PC-3 (cell line): ENCODE results near the gene ZNF808. TPM values are rescaled to one million over a fixed set of nuclear protein-coding genes. Genes with fewer than 3 reads are reported as not detected.

Experiments used
- ATAC-seq: fragments of 200-7000 bp; cut with Tn5 transposase; 2 replicates; pipeline ENCODE4 v1.9.1; 2020; ENCODE audit warnings: mild to moderate bottlenecking, moderate library complexity
- BruUV-seq: library from RNA; stranded (reverse); fragments of 400-500 nt; replicated peaks from 2 replicates; lab custom pipeline; 2021; lab: Mats Ljungman, UMichigan
- CTCF ChIA-PET: fragments of 300-600 bp; sonication (Branson Sonifier 250); formaldehyde crosslinking; loops from one replicate; lab custom pipeline; 2022; ENCODE audit warnings: antibody characterized with exemption; lab: Charles Lee
- POLR2A ChIA-PET: fragments of 300-600 bp; sonication (Branson Sonifier 250); formaldehyde crosslinking; loops from one replicate; lab custom pipeline; 2022; ENCODE audit warnings: antibody characterized with exemption; ENCODE audit not compliant: unreplicated experiment; lab: Charles Lee
- DNase-seq: peaks from one replicate; pipeline ENCODE4 v3.0.0-alpha.2; 2015
- H2AFZ ChIP-seq: fragments of 300-600 bp; sonication (generic); 2 replicates; pipeline ENCODE4 v1.6.0; 2016; ENCODE audit warnings: antibody characterized with exemption, low read length
- H3F3A ChIP-seq: fragments of 300-600 bp; sonication (generic); one replicate; pipeline ENCODE4 v1.6.0; 2017; ENCODE audit warnings: antibody characterized with exemption, low read length, control low read depth, mild to moderate bottlenecking; ENCODE audit not compliant: unreplicated experiment
- H3K27ac ChIP-seq: fragments of 300-600 bp; sonication (generic); 2 replicates; pipeline ENCODE4 v1.5.1; 2016; ENCODE audit warnings: mild to moderate bottlenecking, low read length
- H3K27me3 ChIP-seq: fragments of 300-600 bp; sonication (generic); 2 replicates; pipeline ENCODE4 v1.6.1; 2016; ENCODE audit warnings: low read length, mixed read lengths
- H3K36me3 ChIP-seq: fragments of 300-600 bp; sonication (generic); 2 replicates; pipeline ENCODE4 v1.6.1; 2016; ENCODE audit warnings: low read depth, mixed run types, low read length, mixed read lengths
- H3K4me1 ChIP-seq: fragments of 300-600 bp; sonication (generic); 2 replicates; pipeline ENCODE4 v1.5.1; 2016; ENCODE audit warnings: low read length; ENCODE audit not compliant: insufficient read depth
- H3K4me2 ChIP-seq: fragments of 300-600 bp; sonication (generic); 2 replicates; pipeline ENCODE4 v1.6.0; 2016; ENCODE audit warnings: low read length
- H3K4me3 ChIP-seq: fragments of 300-600 bp; sonication (generic); 2 replicates; pipeline ENCODE4 v1.5.1; 2016; ENCODE audit warnings: mild to moderate bottlenecking, low read length, mixed read lengths
- H3K79me2 ChIP-seq: fragments of 300-600 bp; sonication (generic); 2 replicates; pipeline ENCODE4 v1.6.1; 2017; ENCODE audit warnings: low read length, mixed read lengths
- H3K9ac ChIP-seq: fragments of 300-600 bp; sonication (generic); 2 replicates; pipeline ENCODE4 v1.6.0; 2016; ENCODE audit warnings: mild to moderate bottlenecking, low read length
- H3K9me2 ChIP-seq: fragments of 300-600 bp; sonication (generic); replicated peaks from 2 replicates; pipeline ENCODE4 v1.6.1; 2016; ENCODE audit warnings: mixed run types, low read length, mixed read lengths
- H3K9me3 ChIP-seq: fragments of 300-600 bp; sonication (generic); 2 replicates; pipeline ENCODE4 v1.6.1; 2016; ENCODE audit warnings: low read length, mixed read lengths
- H4K20me1 ChIP-seq: fragments of 300-600 bp; sonication (generic); 2 replicates; pipeline ENCODE4 v1.6.1; 2016; ENCODE audit warnings: low read length, mixed read lengths
- EZH2 ChIP-seq: fragments of 300-600 bp; sonication (generic); IDR thresholded peaks from one replicate; pipeline ENCODE4 v1.6.1; 2017; ENCODE audit warnings: antibody characterized with exemption, mild to moderate bottlenecking, low read length; ENCODE audit not compliant: unreplicated experiment
- EZH2phosphoT487 ChIP-seq: fragments of 300-600 bp; sonication (generic); IDR thresholded peaks from 2 replicates; pipeline ENCODE4 v1.6.1; 2018; ENCODE audit warnings: mild to moderate bottlenecking, antibody characterized with exemption, low read length, borderline replicate concordance
- intact Hi-C: fragments of 100-400 bp; cut with micrococcal nuclease; formaldehyde crosslinking; loops from 2 replicates; pipeline ENCODE4 v1.9.0; 2023
- total RNA-seq: library from RNA; depleted of rRNA; stranded (reverse); fragments of >200 nt; gene quantifications from 2 replicates; pipeline ENCODE4 v1.2.3, GENCODE V29; 2014; rRNA removed
- TF ChIP-seq, protein P1 (sequence below): fragments of 300-600 bp; sonication (generic); conservative IDR thresholded peaks from 2 replicates; pipeline ENCODE4 v1.5.1; 2017; ENCODE audit warnings: antibody characterized with exemption, low read depth, mild to moderate bottlenecking, low read length

Gene ZNF808
- total RNA-seq, 1 experiment from 2014 or later = 9.4 TPM

DNA sequence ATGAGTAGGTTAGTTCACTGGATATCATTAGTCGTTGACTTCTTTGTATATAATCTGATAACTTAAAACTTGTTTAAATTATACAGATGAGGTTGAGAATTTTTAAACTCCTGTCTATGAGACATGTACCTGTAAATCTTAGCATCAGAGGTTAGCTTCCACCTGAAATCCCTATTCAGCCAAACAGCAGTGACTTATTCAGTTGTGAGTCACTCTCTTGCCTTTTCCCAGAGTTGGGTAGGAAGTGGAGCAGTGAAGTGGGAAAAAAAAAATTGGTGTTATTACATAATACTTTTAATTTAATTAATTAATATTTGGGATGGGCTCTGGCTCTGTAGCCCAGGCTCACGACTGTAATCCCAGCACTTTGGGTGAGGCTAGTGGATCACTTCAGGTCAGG lies 75.5 kb downstream of the ZNF808 start:
- Histone ChIP-seq H3K4me2 (no peak overlapping the region), H3K27me3 (no peaks in the 10 kb centered on the region), H3K9ac (no peak overlapping the region), H3K4me1 (peaks cover 11% of the 10 kb centered on the region; the same call in 1 of the 2 replicates), H3K9me2 (no peaks in the 10 kb centered on the region), H3K36me3 (peaks cover 14% of the 10 kb centered on the region; the same call in 1 of the 2 replicates), H3K79me2 (no peaks in the 10 kb centered on the region), H4K20me1 (no peaks in the 10 kb centered on the region), H3K27ac (no peak overlapping the region), H3F3A (no peaks in the 10 kb centered on the region), H3K9me3 (peaks cover 13% of the 10 kb centered on the region; the same call in 1 of the 2 replicates), H2AFZ (no peak overlapping the region), H3K4me3 (no peak overlapping the region)
- intact Hi-C loops = no loop called here
- no peak for TF ChIP-seq EZH2
- TF ChIP-seq, protein P1, sequence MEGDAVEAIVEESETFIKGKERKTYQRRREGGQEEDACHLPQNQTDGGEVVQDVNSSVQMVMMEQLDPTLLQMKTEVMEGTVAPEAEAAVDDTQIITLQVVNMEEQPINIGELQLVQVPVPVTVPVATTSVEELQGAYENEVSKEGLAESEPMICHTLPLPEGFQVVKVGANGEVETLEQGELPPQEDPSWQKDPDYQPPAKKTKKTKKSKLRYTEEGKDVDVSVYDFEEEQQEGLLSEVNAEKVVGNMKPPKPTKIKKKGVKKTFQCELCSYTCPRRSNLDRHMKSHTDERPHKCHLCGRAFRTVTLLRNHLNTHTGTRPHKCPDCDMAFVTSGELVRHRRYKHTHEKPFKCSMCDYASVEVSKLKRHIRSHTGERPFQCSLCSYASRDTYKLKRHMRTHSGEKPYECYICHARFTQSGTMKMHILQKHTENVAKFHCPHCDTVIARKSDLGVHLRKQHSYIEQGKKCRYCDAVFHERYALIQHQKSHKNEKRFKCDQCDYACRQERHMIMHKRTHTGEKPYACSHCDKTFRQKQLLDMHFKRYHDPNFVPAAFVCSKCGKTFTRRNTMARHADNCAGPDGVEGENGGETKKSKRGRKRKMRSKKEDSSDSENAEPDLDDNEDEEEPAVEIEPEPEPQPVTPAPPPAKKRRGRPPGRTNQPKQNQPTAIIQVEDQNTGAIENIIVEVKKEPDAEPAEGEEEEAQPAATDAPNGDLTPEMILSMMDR = no peak
- no peak for TF ChIP-seq EZH2phosphoT487
- ATAC-seq (no peak), DNase-seq (peak; percentile 52)
- CTCF ChIA-PET = no interaction called here
- POLR2A ChIA-PET = no interaction called here
- BruUV-seq = no TSS peak

GRCh38 chr19:52603558-52604207 lies 76.2 kb downstream of the ZNF808 start:
- Histone ChIP-seq H3K4me3 (no peak overlapping the region), H2AFZ (no peak overlapping the region), H3K27me3 (no peaks in the 10 kb centered on the region), H3K4me2 (no peak overlapping the region), H3F3A (no peaks in the 10 kb centered on the region), H3K9ac (no peak overlapping the region), H3K9me3 (peaks cover 10% of the 10 kb centered on the region; the same call in 1 of the 2 replicates), H3K79me2 (no peaks in the 10 kb centered on the region), H4K20me1 (no peaks in the 10 kb centered on the region), H3K27ac (no peak overlapping the region), H3K9me2 (no peaks in the 10 kb centered on the region), H3K4me1 (peaks cover 11% of the 10 kb centered on the region; the same call in 1 of the 2 replicates), H3K36me3 (peaks cover 17% of the 10 kb centered on the region; the same call in 1 of the 2 replicates)
- ChIA-PET POLR2A (no interaction called here), CTCF (interaction anchor here (0.6 kb wide), 1 partner anchor 253 kb away, joined by 6 read pairs; no protein-coding TSS in a partner anchor)
- BruUV-seq = no TSS peak
- ATAC-seq = no peak
- DNase-seq = no peak
- intact Hi-C loops = no loop called here
- TF ChIP-seq EZH2phosphoT487 (no peak), EZH2 (no peak)
- TF ChIP-seq, protein P1 = no peak

Other genes with a start within 250 kb of the ZNF808 start
- gene ZNF480, start 230.5 kb upstream of the ZNF808 start, total RNA-seq = 7.3 and 9.6 TPM in 2 replicates
- 0.23 and 0.29 TPM in 2 replicates for gene ZNF610, start 191.4 kb upstream of the ZNF808 start, total RNA-seq
- 1.7 and 3.2 TPM in 2 replicates for gene ZNF880, start 157.7 kb upstream of the ZNF808 start, total RNA-seq
- 4.9 and 5.7 TPM in 2 replicates for gene ZNF528, start 129.8 kb upstream of the ZNF808 start, total RNA-seq
- gene ZNF534, start 98.5 kb upstream of the ZNF808 start, total RNA-seq = not detected in 2 replicates
- gene ZNF578, start 74.1 kb upstream of the ZNF808 start, total RNA-seq = not detected in 2 replicates
- gene ZNF701, start 42.6 kb downstream of the ZNF808 start, total RNA-seq = 13.2 and 14.6 TPM in 2 replicates
- 32.9 and 45.4 TPM in 2 replicates for gene ZNF83, start 110.7 kb downstream of the ZNF808 start, total RNA-seq
- 8.4 and 12.7 TPM in 2 replicates for gene ZNF611, start 207.4 kb downstream of the ZNF808 start, total RNA-seq